Neural crest cell (in vitro differentiated cells): ENCODE data around the gene SPOCK2. TPM values are rescaled to one million over a fixed set of nuclear protein-coding genes. Genes with fewer than 3 reads are reported as not detected.

ENCODE experiments used
- DNase-seq: peaks from one replicate; pipeline ENCODE4 v3.0.0; 2021; ENCODE audit warnings: low read depth, mixed read lengths, low spot score
- H3K27ac Mint-ChIP-seq: one replicate; pipeline ENCODE4 v1.8.0; 2021; ENCODE audit warnings: mild to moderate bottlenecking, mixed read lengths; ENCODE audit not compliant: unreplicated experiment
- H3K27me3 Mint-ChIP-seq: 2 replicates; pipeline ENCODE4 v1.8.0; 2021; ENCODE audit warnings: low read depth, mild to moderate bottlenecking, mixed read lengths
- H3K36me3 Mint-ChIP-seq: 2 replicates; pipeline ENCODE4 v1.8.0; 2021; ENCODE audit warnings: low read depth, mild to moderate bottlenecking, mixed read lengths
- H3K4me1 Mint-ChIP-seq: 2 replicates; pipeline ENCODE4 v1.8.0; 2021; ENCODE audit warnings: mixed read lengths
- H3K4me3 Mint-ChIP-seq: one replicate; pipeline ENCODE4 v1.8.0; 2021; ENCODE audit warnings: mild to moderate bottlenecking, mixed read lengths
- H3K9me3 Mint-ChIP-seq: 2 replicates; pipeline ENCODE4 v1.8.0; 2021; ENCODE audit warnings: mixed read lengths
- CTCF ChIP-seq: fragments of 200-600 bp; sonication (generic); conservative IDR thresholded peaks from 2 replicates; pipeline ENCODE4 v1.5.0; 2021; ENCODE audit warnings: antibody characterized with exemption, mild to moderate bottlenecking
- total RNA-seq: library from RNA; stranded (reverse); gene quantifications from 2 replicates; pipeline ENCODE4 v1.2.1, GENCODE V29; 2021

Gene SPOCK2
- total RNA-seq, 1 donor from 2014 or later: 1.4 TPM

GRCh38 chr10:72012796-72013195, 75.6 kb downstream of the SPOCK2 start:
- Mint-ChIP-seq H3K36me3 (peaks cover 12% of the 10 kb centered on the region), H3K27ac (no peak overlapping the region), H3K4me3 (no peak overlapping the region), H3K4me1 (peaks cover 44% of the 10 kb centered on the region), H3K9me3 (no peaks in the 10 kb centered on the region), H3K27me3 (no peaks in the 10 kb centered on the region)
- no peak for DNase-seq
- no peak for TF ChIP-seq CTCF

- H3K4me3 Mint-ChIP-seq: no peak overlapping the region
- H3K9me3 Mint-ChIP-seq: no peaks in the 10 kb centered on the region
- H3K27ac Mint-ChIP-seq: no peak overlapping the region
- no peak for DNase-seq
- H3K4me1 Mint-ChIP-seq: peaks cover 37% of the 10 kb centered on the region
- H3K36me3 Mint-ChIP-seq: peaks cover 12% of the 10 kb centered on the region
- no peak for TF ChIP-seq CTCF
- H3K27me3 Mint-ChIP-seq: no peaks in the 10 kb centered on the region
These were observed 76.3 kb downstream of the SPOCK2 start for GRCh38 chr10:72011976-72012512.

- no peaks in the 10 kb centered on the region for H3K9me3 Mint-ChIP-seq
- H3K4me3 Mint-ChIP-seq: no peak overlapping the region
- no peak for TF ChIP-seq CTCF
- no peaks in the 10 kb centered on the region for H3K27me3 Mint-ChIP-seq
- peaks cover 17% of the 10 kb centered on the region for H3K36me3 Mint-ChIP-seq
- peaks cover 33% of the 10 kb centered on the region for H3K4me1 Mint-ChIP-seq
- peak overlapping the region; percentile 35 for H3K27ac Mint-ChIP-seq
- no peak for DNase-seq
These were observed 76.9 kb downstream of the SPOCK2 start for GRCh38 chr10:72011468-72011867.

GRCh38 chr10:72011016-72011415, 77.3 kb downstream of the SPOCK2 start:
- peaks cover 33% of the 10 kb centered on the region for H3K4me1 Mint-ChIP-seq
- no peaks in the 10 kb centered on the region for H3K27me3 Mint-ChIP-seq
- no peak overlapping the region for H3K4me3 Mint-ChIP-seq
- H3K36me3 Mint-ChIP-seq: peaks cover 17% of the 10 kb centered on the region
- no peaks in the 10 kb centered on the region for H3K9me3 Mint-ChIP-seq
- H3K27ac Mint-ChIP-seq: peak overlapping the region; percentile 36
- no peak for TF ChIP-seq CTCF
- DNase-seq: no peak

- peak overlapping the region; percentile 97 for H3K27ac Mint-ChIP-seq
These were observed 77.9 kb downstream of the SPOCK2 start for GRCh38 chr10:72010234-72010973.

More at GRCh38 chr10:72010234-72010973, 77.9 kb downstream of the SPOCK2 start:
- no peak for TF ChIP-seq CTCF
- peaks cover 17% of the 10 kb centered on the region for H3K36me3 Mint-ChIP-seq
- no peaks in the 10 kb centered on the region for H3K9me3 Mint-ChIP-seq
- no peak overlapping the region for H3K4me3 Mint-ChIP-seq
- H3K4me1 Mint-ChIP-seq: peaks cover 33% of the 10 kb centered on the region
- no peak for DNase-seq
- H3K27me3 Mint-ChIP-seq: no peaks in the 10 kb centered on the region
